ENCODE measurements around the gene RNF224.
A peak's percentile ranks its signal among the peaks of the same experiment; 100 is the strongest.

RNF224 gene

DNA sequence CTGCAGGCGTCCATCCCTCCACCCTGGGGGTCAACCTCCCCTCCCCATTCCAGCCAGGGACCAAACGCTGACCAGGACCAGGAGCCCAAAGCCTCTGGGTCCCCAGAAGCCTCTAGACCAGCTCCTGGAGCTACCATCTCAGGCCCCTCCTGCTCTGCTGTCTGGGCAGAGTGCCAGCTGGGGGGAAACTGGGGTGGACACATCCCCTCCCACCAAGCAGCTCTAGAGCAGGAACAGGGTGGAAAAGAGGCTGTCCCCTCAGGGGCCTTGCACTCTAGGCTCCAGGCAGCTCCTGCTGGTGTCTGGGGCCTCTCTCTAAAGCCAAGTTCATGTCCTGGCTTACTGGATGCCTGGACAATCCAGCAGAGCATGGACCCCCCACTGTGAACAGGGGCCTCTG lies 34.4 kb upstream of the RNF224 start:
- no peak for DNase-seq

DNA sequence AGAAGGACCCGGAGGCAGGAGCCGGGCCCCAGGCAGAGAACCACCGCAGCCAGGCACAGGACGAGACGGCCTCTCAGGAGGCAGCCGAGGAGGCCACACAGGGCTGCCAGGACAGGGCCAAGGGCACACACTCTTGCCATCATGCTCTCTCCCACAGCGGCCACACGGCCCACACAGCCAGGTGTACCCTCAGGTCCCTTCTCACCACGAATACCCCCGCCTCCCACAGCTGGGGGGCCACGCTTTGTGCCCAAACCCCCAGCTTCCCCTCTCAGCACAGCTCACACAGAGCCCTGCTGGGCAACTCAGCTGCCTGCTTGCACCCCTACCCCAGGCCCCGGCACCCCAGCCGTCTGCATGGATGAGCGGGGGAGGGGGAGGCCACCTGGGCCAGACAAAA lies 33.5 kb upstream of the RNF224 start:
- no peak for DNase-seq

DNA sequence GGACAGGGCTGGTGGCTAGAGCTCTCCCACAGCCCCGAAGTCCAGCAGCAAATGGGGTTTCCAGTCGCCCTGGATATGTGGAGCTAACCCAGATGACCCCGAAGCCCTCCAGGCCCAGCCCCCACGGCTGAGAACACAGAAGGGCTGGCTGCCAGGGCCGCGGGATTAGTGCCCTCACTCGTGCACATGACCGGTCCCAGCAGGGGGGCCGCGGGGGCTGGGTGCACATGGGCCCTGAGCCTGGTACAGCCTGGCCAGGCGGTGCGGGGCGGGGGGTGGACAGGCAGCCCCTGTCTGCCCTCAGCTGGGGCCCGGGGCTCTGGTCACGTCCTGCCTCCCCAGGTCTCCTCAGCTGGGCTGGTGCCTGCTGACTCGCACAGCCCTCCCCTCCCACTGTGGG lies 32.9 kb upstream of the RNF224 start:
- no peak for DNase-seq

DNA sequence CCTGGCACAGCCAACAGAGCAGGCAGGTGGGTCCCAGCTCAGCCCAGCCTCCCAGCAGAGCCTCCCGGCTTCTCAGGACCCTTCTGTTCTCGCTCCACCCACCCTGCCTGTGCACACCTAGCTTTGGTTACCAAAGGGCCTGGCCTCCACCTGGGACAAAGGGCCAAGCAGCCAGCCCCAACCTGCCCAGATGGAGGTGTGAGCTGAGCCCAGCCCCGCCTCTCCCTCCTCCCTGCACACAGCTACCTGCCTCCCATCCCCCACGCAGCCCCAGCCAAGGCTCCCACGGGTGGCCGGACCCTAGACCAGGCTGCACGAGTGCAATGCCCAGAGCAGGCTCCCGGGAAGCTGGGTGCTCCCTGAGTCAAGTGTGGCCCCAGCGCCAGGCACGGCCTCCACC lies 32.4 kb upstream of the RNF224 start:
- no peak for DNase-seq

DNA sequence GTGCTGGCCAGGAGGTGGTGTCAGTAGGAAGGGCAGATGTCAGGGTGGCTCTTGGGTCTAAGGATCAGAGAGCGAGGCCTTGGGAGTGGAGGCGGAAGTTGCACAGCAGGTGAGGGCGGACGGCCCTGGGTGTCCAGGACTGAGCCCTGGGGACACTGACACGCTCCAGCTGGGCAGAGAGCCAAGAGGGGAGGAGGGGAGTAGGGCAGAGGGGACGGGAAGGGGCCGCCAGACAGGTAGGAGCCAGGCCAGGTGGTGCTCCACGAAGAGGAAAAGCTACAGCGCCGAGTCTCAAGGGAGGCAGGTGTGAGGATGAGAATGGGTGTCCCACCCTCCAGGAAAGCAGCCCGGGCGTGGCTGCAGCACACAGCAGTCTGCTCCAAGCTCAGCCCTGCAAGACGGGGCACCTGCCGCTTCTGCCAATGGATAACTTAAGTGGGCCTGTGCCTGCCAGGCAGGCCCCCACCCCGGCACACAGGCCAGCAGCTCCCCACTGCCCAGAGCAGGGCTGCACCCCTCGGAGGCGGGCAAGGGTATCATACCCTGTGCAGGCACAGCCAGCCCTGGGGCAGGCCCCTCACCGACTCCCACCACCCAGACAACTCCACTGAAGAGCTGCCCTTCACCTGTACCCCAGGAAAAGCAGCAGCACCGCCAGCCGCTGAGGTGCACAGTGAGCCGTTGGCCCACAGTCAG lies 31.6 kb upstream of the RNF224 start:
- no peak for DNase-seq

DNA sequence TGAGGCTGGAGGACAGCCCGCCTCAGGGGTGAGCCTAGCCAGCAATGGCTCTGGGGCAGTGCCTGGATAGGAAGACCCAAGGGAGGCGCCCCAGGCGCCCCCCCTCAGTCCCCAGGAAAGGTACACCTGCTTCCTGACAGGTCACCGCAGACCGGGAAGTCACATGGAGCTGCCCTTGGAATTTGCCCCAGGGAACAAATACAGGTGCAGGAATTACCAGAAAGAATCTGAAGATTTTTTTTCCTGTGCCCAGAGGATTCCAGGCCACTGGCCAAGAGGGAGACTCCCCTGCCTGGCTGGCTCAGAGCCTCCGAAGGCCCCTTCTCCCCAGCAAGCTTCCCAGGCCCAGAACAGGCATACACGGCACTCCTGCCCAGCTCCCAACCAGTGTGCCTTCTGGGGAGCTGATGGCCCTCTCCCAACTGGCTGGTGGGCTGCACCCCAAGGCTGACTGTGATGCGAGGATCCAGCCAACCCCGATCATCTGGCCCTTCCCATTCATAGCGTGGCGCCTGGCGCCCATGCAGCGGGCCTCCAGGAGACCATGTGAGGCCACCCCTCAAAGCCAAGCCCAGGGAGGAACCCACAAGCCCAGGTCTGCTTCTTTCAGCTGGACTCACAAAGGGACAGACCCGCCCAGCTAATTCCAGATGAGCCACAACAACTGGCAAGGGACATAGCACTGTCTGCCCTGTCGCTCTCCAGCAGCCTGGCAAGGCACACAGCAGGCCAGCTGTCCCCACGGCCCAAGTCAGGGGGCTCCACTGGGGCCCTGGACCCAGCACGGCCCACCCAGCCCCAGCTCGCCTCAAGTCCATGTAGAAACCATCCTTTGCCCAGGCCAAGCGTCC lies 29.0 kb upstream of the RNF224 start:
- DNase-seq = no peak

DNA sequence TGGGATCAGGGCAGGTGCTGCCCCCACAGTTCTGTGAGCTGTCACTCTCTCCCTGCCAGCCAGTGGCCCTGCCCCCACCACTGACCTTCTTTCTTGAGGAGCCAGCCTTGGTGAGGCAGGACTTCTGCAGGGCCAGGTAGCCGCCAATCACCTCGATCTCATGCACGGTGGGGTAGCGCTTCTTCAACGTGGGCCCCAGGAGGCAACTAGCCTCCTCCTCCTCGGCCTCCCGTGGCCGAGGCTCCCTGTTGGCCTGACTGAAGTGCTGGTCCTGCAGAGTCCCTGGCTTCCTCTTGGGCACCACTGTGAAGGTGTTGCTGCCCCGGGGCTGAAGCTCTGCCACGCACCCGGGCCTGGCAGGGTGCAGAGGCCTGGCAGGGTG lies 28.4 kb upstream of the RNF224 start:
- DNase-seq = no peak

DNA sequence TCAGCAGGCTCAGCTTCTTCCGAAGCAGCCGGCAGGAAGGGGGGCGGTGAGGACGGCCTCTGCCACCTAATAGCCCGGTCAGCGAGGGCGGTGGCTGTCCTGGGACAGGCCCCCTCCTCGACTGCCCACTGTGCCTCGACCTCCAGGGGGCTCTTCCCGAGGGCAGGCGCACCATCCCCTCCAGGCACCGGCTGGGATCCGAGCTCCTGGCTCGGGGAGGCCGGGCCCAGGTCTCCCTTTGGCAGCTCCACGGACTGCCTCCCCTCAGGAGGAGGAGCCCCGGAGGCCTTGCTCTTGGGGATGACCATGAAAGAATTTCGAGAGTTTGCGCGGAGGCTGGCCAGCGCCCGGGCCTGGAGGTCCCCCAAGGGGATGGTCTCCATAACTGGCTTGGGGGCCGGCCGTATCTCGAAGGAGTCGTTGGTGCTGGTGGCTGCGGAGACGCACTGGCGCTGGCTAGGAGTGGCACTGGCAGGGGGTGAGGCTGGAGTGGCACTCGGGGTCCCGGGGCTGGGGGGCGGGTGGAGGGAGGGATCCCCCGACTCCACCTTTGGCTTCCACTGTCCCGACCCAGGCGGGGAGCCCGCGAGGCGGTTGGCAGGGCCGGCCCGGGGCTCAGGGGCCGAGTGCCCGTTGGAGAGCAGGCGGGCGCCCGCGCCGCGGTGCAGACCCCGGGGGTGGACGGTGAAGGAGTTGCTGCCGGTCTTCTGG lies 27.7 kb upstream of the RNF224 start:
- DNase-seq = no peak

DNA sequence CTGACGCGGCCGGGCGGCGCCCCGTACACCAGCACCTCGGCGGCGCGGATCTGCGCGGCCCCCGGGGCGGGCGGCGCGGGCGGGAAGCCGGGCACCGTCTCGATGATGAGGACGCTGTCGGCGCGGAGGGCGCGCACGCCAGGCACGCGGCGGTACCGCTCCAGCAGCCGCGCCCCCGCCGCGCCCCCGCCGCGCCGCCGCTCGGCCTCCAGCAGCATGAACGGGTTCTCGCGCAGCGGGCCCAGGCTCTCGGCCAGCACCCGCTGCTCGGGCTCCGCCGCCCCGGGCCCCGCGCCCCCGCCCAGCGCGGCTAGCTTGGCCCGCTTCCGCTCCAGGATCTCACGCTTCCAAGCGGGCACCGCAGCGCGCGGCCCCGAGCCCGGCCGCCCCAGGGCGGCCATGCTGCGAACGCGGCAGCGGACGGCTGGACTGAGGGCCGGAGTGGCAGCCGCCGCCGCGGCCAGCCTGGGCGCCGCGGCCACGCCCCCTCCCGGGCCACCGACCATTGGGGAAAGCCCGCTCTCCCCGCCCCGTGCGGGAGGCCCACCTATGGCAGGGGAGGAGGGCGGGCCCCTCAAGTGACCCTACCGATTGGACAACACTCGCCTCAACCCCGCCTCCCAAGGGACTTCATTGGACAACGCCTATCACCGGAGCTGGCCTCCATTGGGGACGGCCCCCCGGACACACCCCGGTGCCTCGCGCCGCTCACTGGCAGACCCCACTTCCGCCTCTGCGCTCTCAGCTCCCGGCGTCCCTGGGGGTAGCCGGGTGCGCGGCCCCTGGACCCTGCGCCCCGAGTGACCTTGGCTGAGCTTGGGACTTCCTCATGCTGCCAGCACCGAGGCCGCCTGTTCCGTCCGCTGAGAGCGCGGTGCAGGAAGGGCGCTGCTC lies 26.7 kb upstream of the RNF224 start, which contains the start of gene TPRN:
TSS of gene TPRN (minus strand) at position 431 of the 894 bp plus-strand sequence. CDS start at position 401, 30 bp downstream.
- peak; percentile 98 for DNase-seq

DNA sequence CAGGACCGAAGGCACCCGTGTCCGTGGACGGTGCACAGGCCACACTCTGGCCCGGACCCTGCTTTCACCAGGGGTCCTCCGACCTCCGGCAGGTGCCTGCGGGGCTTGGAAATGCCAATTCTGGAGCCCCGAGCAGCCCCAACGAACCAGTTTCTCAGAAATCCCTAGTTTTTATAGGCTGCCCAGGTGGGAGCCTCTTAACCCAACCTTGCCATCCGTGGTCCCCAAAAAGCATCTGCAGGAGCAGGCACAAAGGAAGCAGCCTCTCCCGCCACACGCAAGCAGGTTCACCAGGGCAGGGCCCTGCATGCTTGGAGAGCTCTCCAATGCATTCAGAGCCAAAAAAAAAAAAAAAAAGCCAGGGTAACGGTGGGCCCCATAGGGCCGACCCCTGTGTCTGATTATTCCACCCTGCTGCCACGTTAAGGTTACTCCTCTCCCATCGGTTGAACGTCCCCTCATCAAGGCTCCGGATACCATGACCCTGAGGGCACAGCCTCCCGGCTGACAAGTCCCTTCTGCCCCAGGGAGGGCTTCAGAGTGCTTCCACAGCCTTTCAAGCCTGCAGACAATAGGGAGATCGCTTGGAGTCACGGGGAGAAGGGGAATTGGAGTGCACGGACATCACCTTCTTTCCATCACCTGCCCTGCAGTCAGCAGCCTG lies 26.0 kb upstream of the RNF224 start:
- no peak for DNase-seq

DNA sequence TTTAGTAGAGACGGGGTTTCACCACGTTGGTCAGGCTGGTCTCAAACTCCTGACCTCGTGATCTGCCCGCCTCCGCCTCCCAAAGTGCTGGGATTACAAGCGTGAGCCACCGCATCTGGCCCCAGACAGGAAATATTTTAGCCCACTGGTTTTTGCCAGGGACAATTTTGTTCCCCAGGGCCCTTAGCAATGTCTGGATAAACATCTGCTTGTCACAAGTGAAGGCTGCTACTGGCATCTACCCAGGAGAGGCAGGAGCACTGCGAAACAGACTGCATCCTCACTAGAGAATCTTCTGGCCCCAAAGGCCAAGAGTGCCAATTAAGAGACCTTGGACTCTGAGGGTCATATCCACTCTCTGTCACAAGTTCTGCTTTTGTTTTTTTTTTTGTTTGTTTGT lies 24.3 kb upstream of the RNF224 start:
- DNase-seq = no peak

DNA sequence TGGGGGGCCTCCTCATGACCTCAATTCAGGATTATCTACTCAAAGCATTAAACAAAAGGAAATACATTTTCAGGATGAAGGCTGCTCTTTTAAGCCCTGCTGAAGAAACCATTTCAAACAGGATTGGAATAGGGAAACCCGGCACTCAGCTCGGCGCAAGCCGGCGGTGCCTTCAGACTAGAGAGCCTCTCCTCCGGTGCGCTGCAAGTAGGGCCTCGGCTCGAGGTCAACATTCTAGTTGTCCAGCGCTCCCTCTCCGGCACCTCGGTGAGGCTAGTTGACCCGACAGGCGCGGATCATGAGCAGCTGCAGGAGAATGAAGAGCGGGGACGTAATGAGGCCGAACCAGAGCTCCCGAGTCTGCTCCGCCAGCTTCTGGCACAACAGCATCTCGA lies 22.6 kb upstream of the RNF224 start:
- DNase-seq = no peak

DNA sequence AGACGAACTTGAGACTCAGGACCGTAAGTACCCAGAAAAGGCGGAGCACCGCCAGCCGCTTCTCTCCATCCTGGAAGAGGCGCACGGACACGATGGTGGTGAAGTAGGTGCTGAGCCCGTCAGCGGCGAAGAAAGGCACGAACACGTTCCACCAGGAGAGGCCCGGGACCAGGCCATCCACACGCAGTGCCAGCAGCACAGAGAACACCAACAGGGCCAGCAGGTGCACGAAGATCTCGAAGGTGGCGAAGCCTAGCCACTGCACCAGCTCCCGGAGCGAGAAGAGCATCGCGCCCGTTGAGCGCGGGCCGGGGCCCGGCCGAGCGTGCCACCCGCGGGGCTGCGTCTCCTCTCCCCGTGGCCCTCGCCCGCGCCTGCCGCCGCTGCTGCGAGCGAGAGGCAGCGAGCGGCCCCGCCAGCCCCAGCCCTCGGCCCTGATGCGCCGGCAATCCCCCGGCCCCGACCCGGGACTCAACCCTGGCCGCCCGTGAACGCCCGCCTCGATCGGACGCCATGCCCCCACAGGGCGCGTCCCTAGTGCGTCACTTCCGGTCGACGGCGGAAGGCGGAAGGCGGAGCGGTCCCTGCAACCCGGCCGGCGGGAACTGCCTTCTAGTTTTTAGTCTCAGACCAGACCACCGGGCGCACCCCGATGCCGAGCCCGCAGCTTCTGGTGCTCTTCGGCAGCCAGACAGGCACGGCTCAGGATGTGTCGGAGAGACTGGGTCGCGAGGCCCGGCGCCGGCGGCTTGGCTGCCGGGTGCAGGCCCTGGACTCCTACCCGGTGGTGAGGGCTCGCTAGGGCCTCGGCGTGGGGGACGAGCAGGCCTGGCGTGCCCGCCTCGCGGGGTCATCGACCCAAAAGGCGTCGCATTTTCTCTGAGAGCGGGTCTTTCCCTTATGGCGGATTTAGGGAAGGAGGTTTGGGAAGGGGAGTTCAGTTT lies 21.9 kb upstream of the RNF224 start, which contains the start of the genes NDOR1 and TMEM203:
TSS of gene NDOR1 (plus strand) at position 575 of the 944 bp plus-strand sequence. CDS start at position 653, 78 bp downstream.
TSS of gene TMEM203 (minus strand) at position 523 of the 944 bp plus-strand sequence. CDS start at position 289, 234 bp downstream.
- peak; percentile 93 for DNase-seq

DNA sequence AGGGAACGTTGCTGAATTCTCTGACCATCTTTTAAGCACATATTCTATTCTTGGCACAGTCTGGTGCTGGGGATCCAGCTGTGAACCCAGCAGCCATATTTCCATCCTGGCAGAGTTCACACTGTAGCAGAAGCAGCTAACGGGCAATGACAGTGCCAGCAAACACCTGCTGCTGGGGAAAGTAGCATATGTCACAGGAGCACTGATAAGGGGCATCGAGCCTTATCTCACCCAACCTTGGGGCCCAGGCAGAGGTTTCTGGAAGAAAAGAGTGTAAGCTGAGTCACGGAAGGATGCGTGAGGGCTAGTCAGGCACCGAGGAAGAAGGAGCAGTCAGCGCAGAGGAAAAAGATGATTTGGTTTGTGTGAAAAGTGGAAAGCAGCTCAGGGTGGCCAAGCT lies 20.7 kb upstream of the RNF224 start:
- DNase-seq = no peak

DNA sequence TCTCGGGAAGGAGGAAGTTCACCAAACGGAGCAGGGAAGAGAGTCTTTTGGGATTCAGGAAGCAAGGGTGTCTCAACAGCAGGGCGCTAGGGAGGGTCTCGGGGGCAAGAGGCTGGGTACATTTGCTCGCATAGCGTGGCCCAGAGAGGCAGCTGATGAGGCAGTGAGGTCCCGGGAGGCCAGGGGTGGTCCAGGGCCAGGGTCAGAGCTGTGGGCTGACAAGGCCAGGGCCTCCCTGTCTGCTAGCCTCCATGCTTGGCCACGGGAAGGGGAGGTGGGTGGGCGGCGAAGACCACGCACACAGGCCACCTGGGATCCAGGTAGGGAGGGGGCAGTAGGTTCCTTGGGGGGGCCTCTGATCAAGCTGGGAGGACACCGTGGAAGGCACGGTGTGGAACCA lies 15.8 kb upstream of the RNF224 start:
- no peak for DNase-seq

DNA sequence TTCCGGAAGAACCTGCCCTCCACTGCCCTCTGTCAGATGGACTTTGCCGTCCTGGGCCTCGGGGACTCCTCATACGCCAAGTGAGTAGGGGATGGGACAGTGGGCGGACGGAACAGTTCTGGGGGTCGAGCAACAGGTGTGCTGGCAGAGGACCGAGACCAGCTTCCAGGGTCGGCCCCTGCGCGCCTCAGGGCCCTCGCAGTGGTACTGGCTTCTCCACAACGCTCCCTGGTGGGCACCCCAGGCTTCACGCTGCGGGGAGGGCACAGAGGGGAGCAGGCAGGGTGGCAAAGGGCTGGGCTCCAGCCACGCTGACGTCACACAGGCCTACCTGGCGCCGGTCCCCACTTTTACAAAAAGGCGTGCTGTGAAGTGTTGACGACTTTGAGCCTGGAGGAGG lies 14.8 kb upstream of the RNF224 start:
- DNase-seq = no peak

DNA sequence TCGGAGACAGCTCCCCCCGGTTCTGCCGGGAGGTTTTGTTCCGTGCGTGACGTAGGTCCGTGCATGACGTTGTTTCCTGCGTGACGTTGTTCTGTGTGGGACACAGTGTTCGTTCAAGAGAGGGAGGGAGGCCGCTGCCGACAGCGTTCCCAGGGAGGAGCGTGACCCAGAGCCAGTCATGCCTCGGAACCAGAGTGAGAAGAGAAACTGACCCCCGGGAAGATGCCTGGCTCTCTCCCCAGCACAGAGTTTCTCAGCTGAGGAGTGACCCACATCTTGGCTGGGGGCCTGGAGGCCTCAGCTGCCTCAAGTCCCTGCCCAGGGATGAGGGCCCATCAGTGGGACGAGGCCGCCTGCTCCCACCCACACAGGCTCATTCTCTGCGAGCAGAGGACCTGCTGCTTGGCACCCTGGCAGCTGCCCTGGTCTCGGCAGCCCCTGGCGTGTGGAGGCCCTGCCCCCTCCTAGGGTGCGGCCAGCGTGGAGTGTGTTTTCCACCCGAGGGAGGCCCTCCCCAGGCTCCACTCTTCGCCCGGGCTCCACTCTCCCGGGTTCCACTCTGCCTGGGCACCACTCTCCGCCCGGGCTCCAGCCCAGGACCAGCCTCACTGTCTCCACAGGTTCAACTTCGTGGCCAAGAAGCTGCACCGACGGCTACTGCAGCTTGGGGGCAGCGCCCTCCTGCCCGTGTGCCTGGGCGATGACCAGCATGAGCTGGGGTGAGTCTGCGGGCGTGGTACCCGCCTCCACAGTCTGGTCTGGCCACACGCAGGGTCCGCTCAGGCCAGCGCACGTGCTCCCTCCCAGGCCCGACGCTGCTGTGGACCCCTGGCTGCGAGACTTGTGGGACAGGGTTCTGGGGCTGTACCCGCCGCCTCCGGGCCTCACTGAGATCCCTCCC lies 13.9 kb upstream of the RNF224 start:
- DNase-seq = no peak

DNA sequence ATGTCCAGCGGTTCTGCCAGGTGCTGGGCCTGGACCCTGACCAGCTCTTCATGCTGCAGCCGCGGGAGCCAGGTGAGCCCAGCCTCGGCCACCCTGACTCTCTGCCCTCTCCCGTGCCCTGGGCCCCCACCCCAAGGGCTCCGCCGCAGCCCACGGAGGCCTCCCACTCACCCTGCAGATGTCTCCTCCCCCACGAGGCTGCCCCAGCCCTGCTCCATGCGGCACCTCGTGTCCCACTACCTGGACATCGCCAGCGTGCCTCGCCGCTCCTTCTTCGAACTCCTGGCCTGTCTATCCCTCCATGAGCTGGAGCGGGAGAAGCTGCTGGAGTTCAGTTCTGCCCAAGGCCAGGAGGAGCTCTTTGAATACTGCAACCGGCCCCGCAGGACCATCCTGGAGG lies 12.7 kb upstream of the RNF224 start:
- no peak for DNase-seq

DNA sequence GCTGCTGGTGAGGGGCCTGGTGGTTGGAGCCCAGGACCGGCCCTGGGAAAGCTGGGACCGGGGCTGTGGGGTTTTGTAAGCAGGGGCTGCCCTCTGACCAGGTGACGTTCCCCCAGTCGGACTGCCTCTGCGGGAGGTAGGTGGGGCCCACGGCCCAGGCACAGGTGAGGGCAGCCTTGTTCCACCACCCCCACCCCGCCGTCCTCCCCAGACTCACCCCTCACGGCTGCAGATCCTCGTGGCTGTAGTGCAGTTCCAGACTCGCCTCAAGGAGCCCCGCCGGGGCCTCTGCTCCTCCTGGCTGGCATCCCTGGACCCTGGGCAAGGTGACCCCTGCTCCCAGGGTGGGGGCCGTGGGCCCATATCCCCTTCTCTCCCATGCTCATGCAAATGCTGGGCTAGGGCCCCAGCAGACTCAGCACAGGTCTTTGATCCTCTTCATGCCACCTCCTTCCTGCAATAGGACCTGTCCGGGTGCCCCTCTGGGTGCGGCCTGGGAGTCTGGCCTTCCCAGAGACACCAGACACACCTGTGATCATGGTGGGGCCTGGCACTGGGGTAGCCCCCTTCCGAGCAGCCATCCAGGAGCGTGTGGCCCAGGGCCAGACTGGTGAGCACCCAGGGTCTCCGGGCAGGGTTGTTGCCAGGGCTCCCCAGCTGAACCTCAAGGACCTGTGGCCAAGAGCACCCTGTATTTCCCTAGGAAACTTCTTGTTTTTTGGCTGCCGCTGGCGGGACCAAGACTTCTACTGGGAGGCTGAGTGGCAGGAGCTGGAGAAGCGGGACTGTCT lies 11.9 kb upstream of the RNF224 start:
- DNase-seq = no peak

Measured in stimulated activated CD4-positive, alpha-beta T cell treated with anti-CD3 and anti-CD28 coated beads, Interleukin-1b, Interleukin-23, amount 100 ng/mL, for 48 hours (primary cell).